ENCODE measurements around the gene STXBP5.

The STXBP5 gene

GRCh38 chr6:147203311-147204059 lies 732 bp upstream of the STXBP5 start:
- Histone ChIP-seq H3K9me3 (ENCODE audit: control insufficient read depth, low read depth, low read length) (no peaks in the 10 kb centered on the region), H3K27me3 (ENCODE audit: control insufficient read depth, insufficient read depth, low read length) (peaks cover 14% of the 10 kb centered on the region), H3K4me3 (ENCODE audit: low read length) (peak overlapping the region; percentile 89), H3K4me1 (ENCODE audit: control insufficient read depth, low read depth, low read length) (peaks cover 11% of the 10 kb centered on the region), H3K9ac (ENCODE audit: low read length) (peak overlapping the region; percentile 62), H3K27ac (ENCODE audit: low read length) (no peak overlapping the region), H3K36me3 (ENCODE audit: control insufficient read depth, low read depth, low read length) (no peaks in the 10 kb centered on the region)

DNA sequence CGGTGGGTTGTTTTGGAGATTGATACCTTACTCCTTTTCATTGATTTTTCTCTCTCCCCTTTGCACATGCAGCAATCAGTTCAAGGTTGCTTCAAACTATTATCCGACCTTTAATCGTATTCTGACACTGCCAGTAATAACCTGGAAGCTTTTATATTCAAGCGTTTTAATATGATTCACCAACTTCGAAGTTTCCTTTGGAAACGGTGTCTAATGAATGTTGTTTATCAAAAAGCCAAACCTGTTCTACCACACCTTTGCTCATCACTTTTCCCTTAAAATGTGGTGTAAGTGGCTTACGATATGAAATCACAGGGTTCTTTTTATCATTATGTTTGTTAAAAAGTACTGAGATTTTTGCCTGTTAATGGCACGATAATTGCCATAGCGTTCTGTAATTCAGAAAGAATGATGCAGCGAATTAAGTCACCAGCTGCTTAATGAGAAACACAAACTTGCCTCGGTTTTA lies 660 bp downstream of the STXBP5 start:
- Histone ChIP-seq H3K27ac (ENCODE audit: low read length) (no peak overlapping the region), H3K9ac (ENCODE audit: low read length) (peak overlapping the region; percentile 65), H3K36me3 (ENCODE audit: control insufficient read depth, low read depth, low read length) (no peaks in the 10 kb centered on the region), H3K9me3 (ENCODE audit: control insufficient read depth, low read depth, low read length) (no peaks in the 10 kb centered on the region), H3K4me3 (ENCODE audit: low read length) (peak overlapping the region; percentile 87), H3K4me1 (ENCODE audit: control insufficient read depth, low read depth, low read length) (peaks cover 11% of the 10 kb centered on the region), H3K27me3 (ENCODE audit: control insufficient read depth, insufficient read depth, low read length) (peaks cover 14% of the 10 kb centered on the region)

- no peak overlapping the region for H3K27ac ChIP-seq (ENCODE audit: low read length)
- no peaks in the 10 kb centered on the region for H3K36me3 ChIP-seq (ENCODE audit: control insufficient read depth, low read depth, low read length)
- H3K4me3 ChIP-seq (ENCODE audit: low read length) = peak overlapping the region; percentile 87
- H3K9ac ChIP-seq (ENCODE audit: low read length) = no peak overlapping the region
- H3K9me3 ChIP-seq (ENCODE audit: control insufficient read depth, low read depth, low read length) = no peaks in the 10 kb centered on the region
- H3K4me1 ChIP-seq (ENCODE audit: control insufficient read depth, low read depth, low read length) = peaks cover 11% of the 10 kb centered on the region
- peaks cover 14% of the 10 kb centered on the region for H3K27me3 ChIP-seq (ENCODE audit: control insufficient read depth, insufficient read depth, low read length)
These were observed 1.7 kb downstream of the STXBP5 start for GRCh38 chr6:147205690-147206600.

- no peaks in the 10 kb centered on the region for H3K9me3 ChIP-seq (ENCODE audit: control insufficient read depth, low read depth, low read length)
- no peaks in the 10 kb centered on the region for H3K36me3 ChIP-seq (ENCODE audit: control insufficient read depth, low read depth, low read length)
- H3K27me3 ChIP-seq (ENCODE audit: control insufficient read depth, insufficient read depth, low read length) = peaks cover 14% of the 10 kb centered on the region
- H3K27ac ChIP-seq (ENCODE audit: low read length) = no peak overlapping the region
- no peak overlapping the region for H3K4me3 ChIP-seq (ENCODE audit: low read length)
- H3K9ac ChIP-seq (ENCODE audit: low read length) = no peak overlapping the region
- peaks cover 11% of the 10 kb centered on the region for H3K4me1 ChIP-seq (ENCODE audit: control insufficient read depth, low read depth, low read length)
These were observed 3.1 kb downstream of the STXBP5 start for GRCh38 chr6:147207351-147207750.

GRCh38 chr6:147207837-147208754 lies 3.9 kb downstream of the STXBP5 start:
- Histone ChIP-seq H3K27ac (ENCODE audit: low read length) (no peak overlapping the region), H3K9me3 (ENCODE audit: control insufficient read depth, low read depth, low read length) (no peaks in the 10 kb centered on the region), H3K4me3 (ENCODE audit: low read length) (no peak overlapping the region), H3K4me1 (ENCODE audit: control insufficient read depth, low read depth, low read length) (peaks cover 11% of the 10 kb centered on the region), H3K36me3 (ENCODE audit: control insufficient read depth, low read depth, low read length) (no peaks in the 10 kb centered on the region), H3K27me3 (ENCODE audit: control insufficient read depth, insufficient read depth, low read length) (peaks cover 14% of the 10 kb centered on the region), H3K9ac (ENCODE audit: low read length) (no peak overlapping the region)

DNA sequence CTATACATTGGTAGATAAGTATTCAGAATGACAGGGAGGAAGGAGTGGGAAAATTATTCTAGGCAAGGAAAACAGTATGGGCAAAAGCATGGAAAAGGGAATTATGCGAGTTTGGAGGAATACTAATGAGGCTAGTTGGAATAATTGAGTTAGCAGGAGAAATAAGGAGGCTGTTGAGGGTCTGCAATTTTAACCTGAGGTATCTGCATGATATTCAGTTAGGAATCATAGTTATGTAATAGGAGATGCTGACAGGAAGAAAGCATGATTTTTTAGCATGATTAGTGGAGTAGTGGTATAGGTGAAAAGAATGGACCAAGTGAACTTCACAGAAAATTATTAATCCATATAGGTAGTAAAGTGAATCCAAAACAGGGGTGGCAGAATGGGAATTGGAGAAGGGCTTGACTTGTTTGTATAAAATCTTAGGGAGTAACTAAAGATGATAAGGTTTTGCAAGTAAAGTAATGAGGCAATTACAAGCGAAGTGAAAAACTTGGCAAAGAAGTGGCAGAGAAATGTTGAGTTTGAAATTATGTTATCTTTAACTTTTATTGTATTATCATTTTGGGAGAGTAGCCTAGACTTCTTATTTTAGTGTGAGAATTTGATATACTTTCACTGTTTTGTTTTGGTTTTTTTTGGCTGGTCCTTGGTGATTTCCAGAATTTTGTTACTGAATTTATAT lies 5.7 kb downstream of the STXBP5 start:
- H3K27ac ChIP-seq (ENCODE audit: low read length) = no peak overlapping the region
- peaks cover 9% of the 10 kb centered on the region for H3K27me3 ChIP-seq (ENCODE audit: control insufficient read depth, insufficient read depth, low read length)
- H3K9me3 ChIP-seq (ENCODE audit: control insufficient read depth, low read depth, low read length) = no peaks in the 10 kb centered on the region
- no peak overlapping the region for H3K9ac ChIP-seq (ENCODE audit: low read length)
- peaks cover 11% of the 10 kb centered on the region for H3K4me1 ChIP-seq (ENCODE audit: control insufficient read depth, low read depth, low read length)
- H3K4me3 ChIP-seq (ENCODE audit: low read length) = no peak overlapping the region
- H3K36me3 ChIP-seq (ENCODE audit: control insufficient read depth, low read depth, low read length) = no peaks in the 10 kb centered on the region

GRCh38 chr6:147211349-147211748 lies 7.1 kb downstream of the STXBP5 start:
- Histone ChIP-seq H3K9ac (ENCODE audit: low read length) (no peak overlapping the region), H3K9me3 (ENCODE audit: control insufficient read depth, low read depth, low read length) (no peaks in the 10 kb centered on the region), H3K36me3 (ENCODE audit: control insufficient read depth, low read depth, low read length) (no peaks in the 10 kb centered on the region), H3K27me3 (ENCODE audit: control insufficient read depth, insufficient read depth, low read length) (no peaks in the 10 kb centered on the region), H3K27ac (ENCODE audit: low read length) (no peak overlapping the region), H3K4me3 (ENCODE audit: low read length) (no peak overlapping the region), H3K4me1 (ENCODE audit: control insufficient read depth, low read depth, low read length) (peaks cover under 1% of the 10 kb centered on the region)

- Histone ChIP-seq H3K4me1 (ENCODE audit: control insufficient read depth, low read depth, low read length) (no peaks in the 10 kb centered on the region), H3K9me3 (ENCODE audit: control insufficient read depth, low read depth, low read length) (no peaks in the 10 kb centered on the region), H3K4me3 (ENCODE audit: low read length) (no peak overlapping the region), H3K36me3 (ENCODE audit: control insufficient read depth, low read depth, low read length) (no peaks in the 10 kb centered on the region), H3K9ac (ENCODE audit: low read length) (no peak overlapping the region), H3K27ac (ENCODE audit: low read length) (no peak overlapping the region), H3K27me3 (ENCODE audit: control insufficient read depth, insufficient read depth, low read length) (no peaks in the 10 kb centered on the region)
These were observed 7.6 kb downstream of the STXBP5 start for GRCh38 chr6:147211831-147212230.

- H3K36me3 ChIP-seq (ENCODE audit: control insufficient read depth, low read depth, low read length) = no peaks in the 10 kb centered on the region
- no peak overlapping the region for H3K9ac ChIP-seq (ENCODE audit: low read length)
- H3K27ac ChIP-seq (ENCODE audit: low read length) = no peak overlapping the region
- H3K27me3 ChIP-seq (ENCODE audit: control insufficient read depth, insufficient read depth, low read length) = no peaks in the 10 kb centered on the region
- H3K4me3 ChIP-seq (ENCODE audit: low read length) = no peak overlapping the region
- no peaks in the 10 kb centered on the region for H3K4me1 ChIP-seq (ENCODE audit: control insufficient read depth, low read depth, low read length)
- no peaks in the 10 kb centered on the region for H3K9me3 ChIP-seq (ENCODE audit: control insufficient read depth, low read depth, low read length)
These were observed 8.4 kb downstream of the STXBP5 start for GRCh38 chr6:147212622-147213021.

DNA sequence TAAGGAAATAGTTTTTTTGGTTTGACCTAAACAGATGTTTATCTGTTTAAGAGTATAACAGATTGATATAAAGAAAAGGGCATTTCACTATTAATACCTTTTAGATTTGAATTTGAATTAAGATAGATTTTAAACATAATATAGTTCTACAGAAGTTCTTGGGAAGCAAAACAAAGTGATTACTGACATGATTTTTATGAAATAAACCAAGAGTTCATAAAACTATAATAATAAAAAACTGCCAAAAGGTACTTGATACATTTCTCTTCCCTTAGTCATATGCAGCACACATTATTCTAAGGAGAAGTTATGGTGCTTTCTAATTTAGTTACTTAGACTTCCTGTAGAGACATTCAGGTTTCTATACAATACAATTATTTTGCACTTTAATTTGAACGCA lies 9.6 kb downstream of the STXBP5 start:
- Histone ChIP-seq H3K9me3 (ENCODE audit: control insufficient read depth, low read depth, low read length) (no peaks in the 10 kb centered on the region), H3K4me1 (ENCODE audit: control insufficient read depth, low read depth, low read length) (no peaks in the 10 kb centered on the region), H3K4me3 (ENCODE audit: low read length) (no peak overlapping the region), H3K27me3 (ENCODE audit: control insufficient read depth, insufficient read depth, low read length) (no peaks in the 10 kb centered on the region), H3K36me3 (ENCODE audit: control insufficient read depth, low read depth, low read length) (no peaks in the 10 kb centered on the region), H3K27ac (ENCODE audit: low read length) (no peak overlapping the region), H3K9ac (ENCODE audit: low read length) (no peak overlapping the region)
